OCI-LY3 (cell line): ENCODE results near the gene ESRRA.
"Not testable (repeated sequence)": the region's sequence is repeated elsewhere in the genome, so short reads cannot be mapped to it uniquely, and the experiment has no call there.

ENCODE experiments used
- H2AFZ ChIP-seq: fragments of 200-600, 300-600 bp; shearing (Covaris generic); 2 replicates; pipeline ENCODE4 v1.6.0; 2014; ENCODE audit warnings: antibody characterized with exemption, low read depth, low read length
- H3K27ac ChIP-seq: fragments of 200-600, 300-600 bp; sonication (generic); 2 replicates; pipeline ENCODE4 v1.5.1; 2014; ENCODE audit warnings: mild to moderate bottlenecking, low read length, moderate library complexity, mixed read lengths
- H3K27me3 ChIP-seq: fragments of 200-600, 300-600 bp; sonication (generic); 2 replicates; pipeline ENCODE4 v1.6.1; 2014; ENCODE audit warnings: low read depth, low read length, mixed read lengths
- H3K36me3 ChIP-seq: fragments of 200-600, 300-600 bp; sonication (generic); replicated peaks from 2 replicates; pipeline ENCODE3; 2014; ENCODE audit warnings: low read depth, low read length, mixed read lengths
- H3K4me1 ChIP-seq: fragments of 300-600, 200-600 bp; sonication (generic); 2 replicates; pipeline ENCODE4 v1.6.1; 2014; ENCODE audit warnings: low read length, mixed read lengths
- H3K4me2 ChIP-seq: fragments of 200-600, 300-600 bp; sonication (generic); 2 replicates; pipeline ENCODE4 v1.6.1; 2014; ENCODE audit warnings: low read length, mixed read lengths
- H3K4me3 ChIP-seq: fragments of 300-600, 200-600 bp; sonication (generic); 2 replicates; pipeline ENCODE4 v1.5.1; 2014; ENCODE audit warnings: antibody characterized with exemption, mild to moderate bottlenecking, low read length, moderate library complexity
- H3K79me2 ChIP-seq: fragments of 300-600, 200-600 bp; shearing (Covaris generic); 2 replicates; pipeline ENCODE4 v1.6.1; 2014; ENCODE audit warnings: mild to moderate bottlenecking, low read length, mixed read lengths
- H3K9ac ChIP-seq: fragments of 300-600, 200-600 bp; shearing (Covaris generic); 2 replicates; pipeline ENCODE4 v1.6.0; 2014; ENCODE audit warnings: mild to moderate bottlenecking, low read length, moderate library complexity
- H3K9me3 ChIP-seq: fragments of 200-600, 300-600 bp; shearing (Covaris generic); 2 replicates; pipeline ENCODE4 v1.6.1; 2014; ENCODE audit warnings: low read length, mixed read lengths; ENCODE audit not compliant: insufficient read depth
- H4K20me1 ChIP-seq: fragments of 200-600, 300-600 bp; sonication (generic); 2 replicates; pipeline ENCODE4 v1.6.1; 2016; ENCODE audit warnings: low read length, mixed read lengths; ENCODE audit not compliant: insufficient read depth
- EZH2phosphoT487 ChIP-seq: fragments of 200-600 bp; shearing (Covaris generic); IDR thresholded peaks from 2 replicates; pipeline ENCODE4 v1.6.1; 2018; ENCODE audit warnings: antibody characterized with exemption, mixed run types, low read depth
- TF ChIP-seq, protein P1 (sequence below): fragments of 200-600, 300-600 bp; sonication (generic); IDR thresholded peaks from 2 replicates; pipeline ENCODE4 v1.5.1; 2014; ENCODE audit warnings: antibody characterized with exemption, low read length, low read depth

ESRRA gene

DNA sequence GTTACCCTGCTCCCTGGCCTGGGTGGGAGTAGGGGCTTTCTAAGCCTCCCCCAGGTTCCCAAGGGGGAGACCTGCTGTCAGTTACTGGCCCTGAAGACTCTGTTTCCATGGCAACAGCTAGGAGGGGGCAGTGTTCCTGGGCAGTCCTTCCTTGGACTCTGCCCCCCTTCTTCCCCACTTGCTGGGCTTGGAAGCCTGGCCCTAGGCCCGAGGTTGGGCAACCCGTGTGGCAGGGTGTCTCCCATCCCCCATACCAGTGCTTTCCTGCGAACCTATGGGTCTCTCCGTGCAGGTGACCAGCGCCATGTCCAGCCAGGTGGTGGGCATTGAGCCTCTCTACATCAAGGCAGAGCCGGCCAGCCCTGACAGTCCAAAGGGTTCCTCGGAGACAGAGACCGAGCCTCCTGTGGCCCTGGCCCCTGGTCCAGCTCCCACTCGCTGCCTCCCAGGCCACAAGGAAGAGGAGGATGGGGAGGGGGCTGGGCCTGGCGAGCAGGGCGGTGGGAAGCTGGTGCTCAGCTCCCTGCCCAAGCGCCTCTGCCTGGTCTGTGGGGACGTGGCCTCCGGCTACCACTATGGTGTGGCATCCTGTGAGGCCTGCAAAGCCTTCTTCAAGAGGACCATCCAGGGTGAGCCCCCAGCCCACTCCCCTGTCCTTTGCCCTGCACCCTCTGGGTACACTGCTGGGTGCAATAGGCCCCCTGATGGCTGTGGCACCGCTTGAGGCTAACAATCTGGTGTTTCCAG is 1.7 kb downstream of the ESRRA start:
- TF ChIP-seq, protein P1, sequence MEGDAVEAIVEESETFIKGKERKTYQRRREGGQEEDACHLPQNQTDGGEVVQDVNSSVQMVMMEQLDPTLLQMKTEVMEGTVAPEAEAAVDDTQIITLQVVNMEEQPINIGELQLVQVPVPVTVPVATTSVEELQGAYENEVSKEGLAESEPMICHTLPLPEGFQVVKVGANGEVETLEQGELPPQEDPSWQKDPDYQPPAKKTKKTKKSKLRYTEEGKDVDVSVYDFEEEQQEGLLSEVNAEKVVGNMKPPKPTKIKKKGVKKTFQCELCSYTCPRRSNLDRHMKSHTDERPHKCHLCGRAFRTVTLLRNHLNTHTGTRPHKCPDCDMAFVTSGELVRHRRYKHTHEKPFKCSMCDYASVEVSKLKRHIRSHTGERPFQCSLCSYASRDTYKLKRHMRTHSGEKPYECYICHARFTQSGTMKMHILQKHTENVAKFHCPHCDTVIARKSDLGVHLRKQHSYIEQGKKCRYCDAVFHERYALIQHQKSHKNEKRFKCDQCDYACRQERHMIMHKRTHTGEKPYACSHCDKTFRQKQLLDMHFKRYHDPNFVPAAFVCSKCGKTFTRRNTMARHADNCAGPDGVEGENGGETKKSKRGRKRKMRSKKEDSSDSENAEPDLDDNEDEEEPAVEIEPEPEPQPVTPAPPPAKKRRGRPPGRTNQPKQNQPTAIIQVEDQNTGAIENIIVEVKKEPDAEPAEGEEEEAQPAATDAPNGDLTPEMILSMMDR, result no peak
- TF ChIP-seq EZH2phosphoT487, result no peak
- H3K36me3 ChIP-seq, result peaks cover 7% of the 10 kb centered on the region
- H3K4me2 ChIP-seq, result peak overlapping the region; percentile 90
- H3K4me3 ChIP-seq, result peak overlapping the region; percentile 92
- peak overlapping the region; percentile 66 for H3K27ac ChIP-seq
- no peak overlapping the region for H2AFZ ChIP-seq
- peaks cover 41% of the 10 kb centered on the region for H3K79me2 ChIP-seq
- H3K9ac ChIP-seq, result peak overlapping the region; percentile 88
- no peaks in the 10 kb centered on the region for H4K20me1 ChIP-seq
- no peaks in the 10 kb centered on the region for H3K9me3 ChIP-seq
- no peaks in the 10 kb centered on the region for H3K27me3 ChIP-seq
- peaks cover 22% of the 10 kb centered on the region for H3K4me1 ChIP-seq

DNA sequence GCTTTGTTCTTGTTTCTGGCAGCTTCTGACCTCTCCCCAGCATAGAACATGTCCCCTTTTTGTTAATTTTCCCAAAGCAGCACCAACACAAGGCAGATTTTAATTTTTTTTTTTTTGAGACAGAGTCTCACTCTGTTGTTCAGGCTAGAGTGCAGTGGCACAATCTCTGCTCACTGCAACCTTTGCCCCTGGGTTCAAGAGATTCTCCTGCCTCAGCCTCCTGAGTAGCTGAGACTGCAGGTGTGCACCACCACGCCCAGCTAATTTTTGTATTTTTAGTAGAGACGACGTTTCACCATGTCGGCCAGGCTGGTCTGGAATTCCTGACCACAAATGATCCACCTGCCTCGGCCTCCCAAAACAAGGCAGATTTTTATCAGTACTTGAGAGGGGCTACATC is 2.5 kb downstream of the ESRRA start:
- Histone ChIP-seq H3K4me1 (peaks cover 22% of the 10 kb centered on the region), H3K79me2 (peaks cover 47% of the 10 kb centered on the region)
- H3K9me3 ChIP-seq, H3K27ac ChIP-seq, H4K20me1 ChIP-seq, H2AFZ ChIP-seq, H3K4me3 ChIP-seq, H3K27me3 ChIP-seq, H3K9ac ChIP-seq, H3K4me2 ChIP-seq, H3K36me3 ChIP-seq: not testable (repeated sequence)

DNA sequence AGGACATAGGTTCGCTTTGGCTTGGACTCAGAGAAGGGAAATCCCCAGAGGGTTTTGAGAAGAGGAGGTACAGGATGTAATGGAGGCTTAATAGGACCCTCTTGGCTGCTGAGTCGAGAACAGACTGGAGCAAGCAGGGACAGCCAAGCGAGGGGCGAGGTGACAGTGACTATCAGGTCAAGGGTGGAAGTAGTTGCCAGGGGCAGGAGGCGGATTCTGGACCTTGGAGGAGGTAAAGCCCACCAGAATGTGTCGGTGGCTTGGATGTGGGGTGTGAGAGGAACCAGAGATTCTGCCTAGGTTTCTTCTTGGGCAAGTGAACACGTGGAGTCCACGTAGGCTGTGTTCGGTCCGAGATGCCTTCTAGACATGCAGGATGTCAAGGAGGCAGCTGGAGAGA is 7.6 kb downstream of the ESRRA start:
- Histone ChIP-seq H3K4me2 (no peak overlapping the region), H4K20me1 (no peaks in the 10 kb centered on the region), H3K4me3 (no peak overlapping the region), H3K9me3 (no peaks in the 10 kb centered on the region), H3K9ac (no peak overlapping the region), H3K36me3 (peaks cover 17% of the 10 kb centered on the region), H3K4me1 (peaks cover 8% of the 10 kb centered on the region), H3K27ac (no peak overlapping the region), H2AFZ (no peak overlapping the region), H3K79me2 (peaks cover 58% of the 10 kb centered on the region), H3K27me3 (no peaks in the 10 kb centered on the region)
- TF ChIP-seq, protein P1, result no peak

DNA sequence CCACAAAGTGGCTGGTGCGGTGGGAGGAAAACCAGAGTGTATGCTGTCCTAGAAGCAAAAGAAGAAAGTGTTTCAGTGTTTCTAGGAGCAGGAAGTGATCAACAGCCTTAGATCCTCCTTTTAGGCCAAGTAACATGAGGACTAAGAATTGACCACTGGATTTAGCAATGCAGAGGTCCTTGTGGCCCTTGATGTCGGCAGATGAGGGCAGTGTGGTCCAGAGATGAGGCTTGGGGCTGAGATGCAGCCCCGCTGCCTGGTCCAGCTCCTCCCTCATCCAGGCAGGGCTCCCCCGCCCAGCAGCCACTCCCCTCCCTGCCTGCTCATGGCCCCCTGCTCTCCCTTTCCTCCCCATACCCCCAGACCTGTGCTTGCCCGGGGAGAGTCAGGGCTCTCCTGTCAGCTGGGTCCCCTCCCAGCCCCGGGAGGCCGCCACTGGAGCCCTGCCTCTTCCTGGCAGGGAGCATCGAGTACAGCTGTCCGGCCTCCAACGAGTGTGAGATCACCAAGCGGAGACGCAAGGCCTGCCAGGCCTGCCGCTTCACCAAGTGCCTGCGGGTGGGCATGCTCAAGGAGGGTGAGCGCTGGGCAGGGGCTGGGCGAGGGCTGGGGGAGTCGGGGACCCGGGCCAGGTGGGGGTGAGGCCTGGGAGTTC is 8.3 kb downstream of the ESRRA start:
- H3K27ac ChIP-seq, result no peak overlapping the region

More for the DNA sequence above, 8.3 kb downstream of the ESRRA start:
- TF ChIP-seq, protein P1, result no peak
- no peak for TF ChIP-seq EZH2phosphoT487
- H3K4me1 ChIP-seq, result peaks cover 8% of the 10 kb centered on the region
- H3K9ac ChIP-seq, result no peak overlapping the region
- no peak overlapping the region for H2AFZ ChIP-seq
- no peak overlapping the region for H3K4me3 ChIP-seq
- H3K4me2 ChIP-seq, result no peak overlapping the region
- H3K27me3 ChIP-seq, result no peaks in the 10 kb centered on the region
- H3K9me3 ChIP-seq, result no peaks in the 10 kb centered on the region
- H3K36me3 ChIP-seq, result peaks cover 17% of the 10 kb centered on the region
- no peaks in the 10 kb centered on the region for H4K20me1 ChIP-seq
- H3K79me2 ChIP-seq, result peaks cover 59% of the 10 kb centered on the region
